GM18868 (cell line): ENCODE measurements around the gene G0S2.
A peak's percentile ranks its signal among the peaks of the same experiment; 100 is the strongest.

ENCODE experiments used
- ATAC-seq: cut with Tn5 transposase; IDR thresholded peaks from one replicate; pipeline ENCODE4 v1.9.1; 2021; ENCODE audit warnings: mild to moderate bottlenecking, moderate library complexity; ENCODE audit not compliant: unreplicated experiment

The G0S2 gene

GRCh38 chr1:209648346-209648745 is 26.9 kb upstream of the G0S2 start:
- ATAC-seq: no peak

- ATAC-seq: no peak
Measured at GRCh38 chr1:209648931-209649776, 26.1 kb upstream of the G0S2 start.

GRCh38 chr1:209650454-209650853 is 24.8 kb upstream of the G0S2 start:
- ATAC-seq: no peak

- peak; percentile 79 for ATAC-seq
Measured at GRCh38 chr1:209651138-209651587, 24.0 kb upstream of the G0S2 start.

- ATAC-seq: no peak
Measured at GRCh38 chr1:209652121-209652735, 23.0 kb upstream of the G0S2 start, which contains the start of gene LAMB3. Gene LAMB3, minus strand, starts transcription at chr1:209652425. Its CDS starts 1,481 bp downstream, at chr1:209650944.

- peak; percentile 38 for ATAC-seq
Measured at GRCh38 chr1:209652873-209653401, 22.3 kb upstream of the G0S2 start.

- no peak for ATAC-seq
Measured at GRCh38 chr1:209653915-209654351, 21.3 kb upstream of the G0S2 start.

GRCh38 chr1:209655411-209656231 is 19.6 kb upstream of the G0S2 start:
- no peak for ATAC-seq

- no peak for ATAC-seq
Measured at GRCh38 chr1:209657140-209657879, 17.9 kb upstream of the G0S2 start.

- ATAC-seq: no peak
Measured at GRCh38 chr1:209657918-209658317, 17.3 kb upstream of the G0S2 start.

GRCh38 chr1:209659909-209660308 is 15.3 kb upstream of the G0S2 start:
- peak; percentile 86 for ATAC-seq

- no peak for ATAC-seq
Measured at GRCh38 chr1:209661071-209661470, 14.1 kb upstream of the G0S2 start.

GRCh38 chr1:209662879-209663327 is 12.3 kb upstream of the G0S2 start:
- ATAC-seq: no peak

- no peak for ATAC-seq
Measured at GRCh38 chr1:209667103-209667502, 8.1 kb upstream of the G0S2 start.

- ATAC-seq: no peak
Measured at GRCh38 chr1:209667708-209668107, 7.5 kb upstream of the G0S2 start.

GRCh38 chr1:209670441-209671082 is 4.7 kb upstream of the G0S2 start:
- no peak for ATAC-seq

GRCh38 chr1:209672705-209673630 is 2.2 kb upstream of the G0S2 start:
- peak; percentile 89 for ATAC-seq

GRCh38 chr1:209673631-209674417 is 1.4 kb upstream of the G0S2 start:
- ATAC-seq: no peak
